Stimulated activated CD4-positive, alpha-beta T cell treated with anti-CD3 and anti-CD28 coated beads, Interleukin-12 subunit alpha, Interleukin-12 subunit beta, amount 100 ng/mL, for 24 hours (primary cell): ENCODE results near the gene PLA2G4D.
A peak's percentile ranks its signal among the peaks of the same experiment; 100 is the strongest.
"Not testable (repeated sequence)": the region's sequence is repeated elsewhere in the genome, so short reads cannot be mapped to it uniquely, and the experiment has no call there.

ENCODE experiments used
- DNase-seq, 2 experiments: peaks; one replicate each; pipeline ENCODE4 v3.0.0-alpha.2; 2020; ENCODE audit warnings: low read depth in 2 of 2

PLA2G4D gene

DNA sequence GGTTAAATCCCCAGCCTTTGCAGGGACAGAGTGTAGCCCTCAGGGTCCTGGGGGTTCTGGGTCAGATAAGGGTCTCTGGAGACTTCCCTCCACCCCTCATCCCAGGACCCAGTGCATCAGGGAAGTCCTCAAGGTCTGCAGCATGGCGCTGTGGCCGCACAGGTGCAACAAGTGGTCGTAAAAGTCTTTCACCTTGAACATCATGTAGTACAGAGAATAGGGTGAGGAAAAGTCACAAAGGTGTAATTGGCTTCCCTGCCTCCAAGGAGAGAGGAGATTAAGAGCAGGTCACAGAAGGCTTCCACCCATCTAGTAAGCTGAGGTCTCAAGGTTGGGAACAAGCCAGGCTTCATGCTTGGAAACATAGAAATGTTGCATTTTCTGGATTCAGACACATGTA, 29.2 kb upstream of the PLA2G4D start:
- DNase-seq, result no peak

DNA sequence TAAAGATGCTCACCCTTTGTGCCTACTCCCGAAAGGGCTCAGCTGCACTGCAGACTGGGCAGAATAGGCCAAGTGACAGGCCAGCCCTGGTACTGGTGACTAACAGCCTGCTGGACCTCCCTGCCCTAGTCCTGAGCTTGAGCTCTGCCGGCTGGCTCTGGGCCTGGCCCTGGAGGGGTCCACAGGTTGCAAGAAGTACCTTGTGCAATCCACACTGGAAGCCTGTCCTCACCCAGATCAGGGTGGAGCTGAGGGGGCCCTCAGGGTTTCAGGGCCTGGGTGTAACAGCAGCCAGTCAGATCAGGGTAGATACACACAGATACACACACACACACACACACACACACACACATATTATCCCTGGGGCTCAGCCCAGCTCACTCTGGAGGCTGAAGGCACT, 27.3 kb upstream of the PLA2G4D start:
- no peak for DNase-seq

DNA sequence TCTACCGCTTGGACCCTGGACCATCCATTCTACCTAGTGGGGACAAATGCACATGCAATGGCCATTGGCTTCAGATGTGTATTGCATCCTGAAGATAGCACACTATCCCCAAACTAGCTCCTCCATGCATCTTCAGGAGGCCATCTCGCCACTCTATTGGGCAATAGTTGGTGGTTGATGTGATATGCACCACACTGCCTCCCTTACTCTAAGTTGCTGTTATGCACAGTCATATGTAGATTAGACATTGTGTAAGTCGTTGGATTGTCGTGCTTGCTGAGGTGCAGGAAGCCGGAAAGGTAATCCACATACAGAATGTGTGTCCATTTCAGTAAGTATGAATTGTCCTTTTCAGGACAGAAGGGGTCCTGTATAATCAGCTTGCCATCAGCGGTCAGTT, 26.7 kb upstream of the PLA2G4D start:
- no peak for DNase-seq

DNA sequence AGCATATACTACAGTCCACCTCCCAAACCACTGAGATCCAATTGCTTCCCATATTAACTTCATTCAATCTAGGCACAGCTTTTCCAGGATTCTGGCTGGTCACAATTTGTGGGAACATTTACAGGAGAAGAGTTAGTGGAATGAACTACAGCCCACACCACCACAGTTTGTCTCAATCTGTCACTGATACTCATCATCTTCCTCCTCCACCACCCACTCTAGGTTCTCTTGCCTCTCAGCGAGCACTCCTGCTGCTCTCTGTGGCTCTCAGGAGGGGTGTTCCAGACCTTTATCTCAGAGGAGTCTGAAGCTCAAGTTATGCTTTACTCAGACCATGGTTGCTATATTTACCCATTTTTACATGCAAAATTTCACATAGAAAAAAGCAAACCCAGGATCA, 25.9 kb upstream of the PLA2G4D start:
- DNase-seq, result no peak

DNA sequence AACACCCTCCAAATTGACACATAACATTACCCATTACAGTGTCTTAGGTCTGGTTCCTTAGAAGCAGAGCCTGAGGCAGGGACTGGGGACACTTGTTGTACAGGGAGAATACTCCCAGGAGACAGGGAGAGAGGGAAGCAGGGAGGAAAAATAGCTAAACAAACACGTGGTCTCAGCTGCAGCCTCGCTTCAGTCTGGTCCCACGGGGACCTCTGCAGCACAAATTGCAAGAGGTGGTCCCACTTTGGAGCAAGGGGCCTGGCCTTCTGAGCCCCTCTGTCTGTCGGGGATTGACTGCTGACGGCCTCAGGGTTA, 25.0 kb upstream of the PLA2G4D start:
- DNase-seq, result no peak

DNA sequence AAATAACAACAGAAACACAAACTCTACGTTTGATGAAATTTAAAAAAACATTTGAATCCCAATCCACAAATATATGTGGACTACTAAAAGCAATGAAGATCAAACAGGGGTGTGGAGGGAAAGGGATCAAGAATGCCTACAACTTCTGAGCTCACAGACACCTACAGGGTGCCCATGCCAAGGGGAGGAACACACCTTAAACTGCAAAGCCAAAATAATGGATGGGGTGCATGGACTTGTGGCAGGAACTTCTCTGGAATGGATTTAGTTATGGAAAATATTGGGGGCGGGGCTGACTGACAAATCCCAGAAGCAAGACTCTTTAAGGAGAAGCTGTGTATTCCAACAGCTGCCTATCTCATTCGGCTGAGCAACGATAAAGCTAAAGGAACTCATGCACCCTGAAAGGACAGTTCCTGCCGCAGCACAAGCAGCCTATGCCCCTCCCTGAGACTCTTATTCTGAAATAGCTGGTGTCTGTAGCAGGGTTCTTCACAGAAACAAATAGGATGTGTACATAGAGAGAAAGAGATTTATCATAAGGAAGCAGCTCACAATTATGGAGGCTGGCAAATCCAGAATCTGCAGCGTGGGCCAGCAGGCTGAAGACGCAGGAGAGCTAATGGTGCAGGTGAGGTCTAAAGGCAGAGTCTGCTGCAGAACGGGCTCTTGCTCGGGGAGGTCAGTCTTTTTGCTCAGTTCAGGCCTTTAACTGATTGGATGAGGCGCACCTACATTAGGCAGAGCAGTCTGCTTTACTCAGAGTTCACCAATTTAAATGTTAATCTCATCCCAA, 24.5 kb upstream of the PLA2G4D start:
- no peak for DNase-seq

DNA sequence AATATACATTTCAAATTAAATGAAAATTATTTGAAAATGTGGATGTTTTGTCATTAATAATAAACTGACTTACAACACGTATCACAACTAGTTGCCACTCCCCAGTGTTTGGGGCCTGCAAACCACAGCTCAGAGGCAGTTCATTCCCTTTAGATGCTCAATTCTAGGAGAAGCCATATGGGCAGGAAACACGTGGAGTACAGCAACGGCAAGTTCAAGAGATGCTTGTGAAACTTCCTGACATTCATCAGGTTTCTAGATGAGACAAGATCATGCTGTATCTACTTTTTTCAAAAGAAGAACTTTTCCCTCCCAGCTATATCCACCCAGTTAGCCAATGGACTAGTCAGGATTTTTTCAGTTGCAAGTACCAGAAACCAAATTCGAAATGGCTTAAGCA, 17.6 kb upstream of the PLA2G4D start:
- no peak for DNase-seq

DNA sequence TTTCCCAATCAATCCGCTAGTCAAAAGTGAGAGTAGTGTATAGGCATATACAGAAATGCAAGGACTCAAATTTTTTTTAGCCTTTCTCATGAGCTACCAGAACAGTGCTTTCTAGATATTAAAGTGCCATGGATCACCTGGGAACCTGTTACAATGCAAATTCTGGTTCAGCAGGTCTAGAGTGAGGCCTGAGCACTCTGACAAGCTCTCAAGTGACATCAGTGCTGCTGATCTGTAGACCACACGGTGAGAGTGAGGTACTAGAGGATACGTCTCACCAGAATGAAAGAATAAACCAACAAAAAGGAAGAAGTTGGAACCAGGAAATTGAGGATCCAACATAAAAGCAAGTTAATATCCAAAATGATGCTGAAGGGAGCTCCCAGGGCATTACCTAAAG, 16.0 kb upstream of the PLA2G4D start:
- DNase-seq, result no peak

DNA sequence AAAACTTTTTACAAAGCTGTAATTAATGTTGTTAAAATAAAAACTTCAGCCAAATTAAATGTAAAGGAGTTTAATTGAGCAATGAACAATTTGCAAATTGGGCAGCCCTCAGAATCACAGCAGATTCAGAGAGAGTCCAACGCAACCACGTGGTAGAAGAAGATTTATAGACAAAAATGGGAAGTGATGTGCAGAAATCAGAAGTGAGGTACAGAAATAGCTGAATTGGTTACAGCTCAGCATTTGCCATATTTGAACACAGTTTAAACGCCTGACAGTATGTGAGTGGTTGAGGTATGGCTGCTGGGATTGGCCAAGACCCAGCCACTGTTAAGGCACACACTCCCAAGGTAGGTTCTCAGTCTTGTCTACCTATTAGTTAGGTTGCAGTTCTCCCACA, 14.4 kb upstream of the PLA2G4D start:
- no peak for DNase-seq

DNA sequence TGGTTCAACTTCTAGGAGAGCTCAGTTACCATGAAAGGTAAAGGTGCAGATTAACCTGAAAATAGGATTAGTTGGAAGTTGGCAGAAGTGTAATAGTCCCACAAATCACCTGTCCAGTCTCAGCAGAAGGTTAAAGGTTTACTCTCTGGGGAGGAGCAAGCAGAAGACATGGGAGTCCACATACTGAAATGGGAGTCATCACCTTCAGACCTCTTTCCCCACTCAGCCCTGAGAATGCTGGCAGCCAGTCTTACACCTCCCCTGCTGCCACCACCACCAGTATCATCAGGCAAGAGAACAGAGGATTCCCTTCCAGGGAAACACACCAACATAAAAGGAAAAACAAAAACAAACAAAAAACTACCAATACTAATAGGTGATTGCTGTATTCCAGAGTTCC, 13.8 kb upstream of the PLA2G4D start:
- DNase-seq, result no peak

DNA sequence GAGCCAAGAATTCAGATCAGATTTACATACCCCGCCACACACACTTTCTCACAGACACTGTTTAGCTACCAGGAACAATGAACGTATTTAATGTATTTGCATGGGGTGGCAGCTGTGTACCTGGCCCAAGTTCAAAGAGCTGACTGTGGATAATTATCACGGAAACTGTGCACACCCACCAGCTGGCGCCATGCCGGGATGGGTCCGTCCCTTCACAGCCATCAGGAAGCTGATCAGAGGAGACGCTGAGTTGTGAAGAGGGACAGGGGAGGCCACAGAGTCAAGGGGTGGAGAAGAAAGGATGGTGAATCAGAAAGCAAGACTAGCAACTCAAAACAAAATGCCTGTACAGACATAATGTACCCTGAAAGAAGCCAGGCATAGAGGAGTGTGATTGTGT, 13.1 kb upstream of the PLA2G4D start:
- DNase-seq, result peak in 1 of 2 experiments; percentile 31

DNA sequence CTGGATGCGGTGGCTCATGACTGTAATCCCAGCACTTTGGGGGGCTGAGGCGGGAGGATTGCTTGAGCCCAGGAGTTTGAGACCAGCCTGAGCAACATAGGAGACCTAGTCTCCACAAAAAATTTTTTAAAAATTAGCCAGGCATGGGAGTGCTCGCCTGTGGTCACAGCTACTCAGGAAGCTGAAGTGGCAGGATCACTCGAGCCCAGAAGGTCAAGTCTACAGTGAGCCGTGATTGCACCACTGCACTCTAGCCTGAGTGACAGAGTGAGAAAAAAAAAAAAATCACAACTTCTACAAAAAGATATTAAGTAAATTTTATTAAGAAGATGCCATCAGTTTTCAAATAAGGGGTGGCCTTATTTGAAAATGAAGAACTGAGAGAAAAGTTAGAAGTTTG, 11.9 kb upstream of the PLA2G4D start:
- no peak for DNase-seq

DNA sequence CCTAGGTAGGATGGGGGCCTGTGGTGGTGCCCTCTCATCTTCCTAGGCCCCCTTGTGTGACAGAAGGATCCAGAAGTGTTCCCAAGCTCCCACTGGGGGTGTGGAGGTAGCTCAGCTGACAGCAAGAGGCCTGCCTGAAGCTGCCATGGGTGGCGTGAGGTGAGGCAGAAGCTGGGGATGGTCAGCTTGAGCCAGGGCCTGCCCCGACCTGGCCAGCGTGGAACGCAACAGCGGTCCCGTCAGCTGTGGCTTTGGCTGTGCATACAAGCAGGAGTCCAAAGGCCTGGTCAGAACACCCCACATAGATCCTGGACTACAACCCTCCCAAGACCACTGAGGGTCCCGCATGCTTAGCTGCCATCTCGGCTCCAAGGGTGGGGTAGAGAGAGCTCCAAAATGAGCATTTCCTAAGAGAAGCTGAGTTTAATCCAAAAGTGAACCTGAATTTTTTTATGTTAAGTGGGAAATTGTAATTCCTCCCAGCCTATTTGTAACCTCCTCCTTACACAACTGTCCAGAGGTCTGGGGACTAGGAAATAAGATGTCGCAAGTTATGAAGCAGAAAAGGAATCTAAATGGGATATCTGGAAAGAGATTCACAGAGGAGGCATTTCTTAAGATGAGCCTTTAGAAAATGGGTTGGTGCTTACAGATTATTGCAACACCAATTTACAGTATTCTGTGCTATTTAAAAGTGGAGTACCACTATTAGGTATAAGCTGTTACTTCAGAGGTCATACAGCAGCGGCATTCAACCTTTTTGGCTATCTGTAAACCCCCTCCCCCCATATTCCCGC, 9.9 kb upstream of the PLA2G4D start:
- no peak for DNase-seq

DNA sequence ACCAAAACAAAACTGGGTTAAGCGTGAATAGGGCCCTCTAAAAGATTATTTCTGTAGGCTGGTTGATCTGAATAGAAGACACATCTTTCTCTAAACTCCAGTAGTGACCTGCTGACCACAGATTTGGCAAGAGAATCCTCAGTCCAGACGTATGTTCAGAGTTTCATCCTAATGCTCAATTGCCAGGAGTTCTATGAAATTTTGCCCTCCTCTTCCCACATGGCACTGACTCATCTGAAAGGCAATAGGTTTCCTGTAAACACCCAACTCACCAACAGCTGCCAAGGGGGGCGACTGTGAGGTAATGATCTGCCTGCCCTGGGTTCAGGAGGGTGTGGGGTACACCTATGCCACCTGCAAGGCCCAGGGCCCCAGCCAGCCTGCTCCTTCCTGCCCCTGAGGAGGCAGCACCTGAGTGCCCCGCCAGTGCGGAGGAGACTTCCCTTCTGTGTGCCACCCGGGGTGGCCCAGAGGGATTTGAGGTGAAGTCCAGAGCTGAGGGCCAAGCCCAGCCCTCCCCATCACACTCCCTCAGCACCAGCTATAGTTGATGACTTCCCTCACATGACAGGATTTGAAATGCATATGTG, 8.4 kb upstream of the PLA2G4D start:
- DNase-seq, result no peak

DNA sequence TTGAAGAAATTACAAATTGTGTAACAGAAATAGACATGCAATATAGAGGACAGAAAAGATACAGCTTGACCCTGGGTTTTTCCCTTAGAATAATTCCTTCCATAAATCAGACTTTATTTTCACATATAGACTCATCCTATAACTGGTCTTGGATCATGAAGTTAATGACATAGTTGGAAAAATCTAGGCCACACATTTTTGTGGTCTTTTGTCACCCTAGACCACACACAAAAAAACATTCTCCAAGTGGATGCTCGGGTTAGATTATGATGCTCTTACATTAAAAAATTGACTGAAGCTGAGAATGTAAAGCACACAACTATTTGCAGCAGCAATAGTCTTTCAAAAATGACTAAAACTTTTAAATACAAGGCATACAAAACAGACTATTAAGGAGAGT, 7.5 kb upstream of the PLA2G4D start:
- no peak for DNase-seq

DNA sequence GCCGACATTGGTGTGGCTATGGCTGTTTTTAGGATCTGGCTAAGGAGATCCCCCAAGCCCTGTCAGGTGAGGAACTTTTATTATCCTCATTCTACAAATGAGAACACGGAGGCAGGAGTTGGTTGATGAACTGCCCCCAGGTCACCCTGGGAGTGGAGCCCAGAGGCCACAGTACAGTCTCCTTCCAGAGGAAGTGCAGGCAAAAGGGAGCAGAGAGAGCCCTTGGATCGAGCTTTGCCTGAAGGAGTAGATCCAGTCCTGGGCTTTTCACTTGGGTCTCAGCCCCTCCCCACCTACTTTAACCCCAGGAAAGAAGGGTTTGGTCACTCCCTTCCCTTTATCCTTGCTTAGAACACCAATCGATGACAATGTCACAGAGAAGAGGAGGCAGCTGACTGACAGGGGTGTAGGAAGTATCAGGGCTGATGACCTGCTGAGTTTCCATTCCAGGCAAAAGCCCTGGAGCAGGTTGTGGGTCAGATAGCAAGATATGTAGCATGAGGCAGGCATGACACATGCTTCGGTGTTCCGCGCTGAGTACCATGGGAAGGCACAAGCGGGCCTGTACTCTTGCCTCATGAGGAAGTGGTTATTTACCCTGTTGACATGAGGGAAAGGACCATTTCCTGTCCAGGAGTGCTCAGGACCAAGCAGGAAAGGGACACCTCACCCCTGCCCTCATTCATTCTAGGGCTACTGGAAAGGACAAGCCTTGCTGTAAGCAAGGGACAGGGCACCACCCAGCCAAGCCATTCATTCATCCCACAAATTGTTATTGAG, 5.8 kb upstream of the PLA2G4D start:
- no peak for DNase-seq

DNA sequence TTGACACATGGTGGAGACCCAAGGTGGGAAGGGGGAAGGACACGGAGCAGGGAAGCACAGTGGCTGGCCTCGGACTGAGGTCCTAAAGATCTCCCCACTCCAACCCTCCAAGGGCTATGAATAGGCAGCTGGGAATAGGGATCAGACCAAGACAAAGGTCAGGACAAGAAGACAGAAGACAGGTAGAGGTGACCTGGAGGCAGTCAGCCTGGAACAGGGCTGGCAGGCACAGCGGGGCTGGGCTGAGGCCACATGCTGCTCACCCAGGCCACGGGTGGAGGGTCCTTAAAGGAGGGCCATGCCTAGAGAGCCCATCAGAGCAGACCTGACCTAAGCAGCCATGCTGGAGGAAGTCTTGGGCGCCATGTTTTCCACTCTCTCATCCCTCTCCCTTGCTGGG, 2.7 kb upstream of the PLA2G4D start:
- no peak for DNase-seq

DNA sequence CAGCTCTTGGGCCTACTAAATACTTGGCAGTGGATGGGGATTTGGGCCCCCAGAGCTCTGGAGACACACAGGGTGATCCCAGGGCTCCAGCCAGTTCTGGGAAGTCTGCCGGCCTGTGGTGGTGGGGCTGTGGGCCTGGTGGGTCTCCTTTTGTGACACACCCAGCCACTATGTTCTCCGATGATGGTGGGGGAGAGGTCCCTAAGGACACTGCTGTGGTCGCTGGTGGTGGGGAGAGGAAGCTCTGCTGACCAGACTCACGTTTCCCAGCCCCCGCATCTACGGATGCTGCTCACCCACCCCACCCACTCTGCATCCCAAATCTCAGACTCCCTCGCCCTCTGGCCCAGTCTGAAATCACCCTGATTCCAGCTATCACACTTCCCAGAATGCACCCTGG, 396 bp downstream of the PLA2G4D start:
- no peak for DNase-seq

DNA sequence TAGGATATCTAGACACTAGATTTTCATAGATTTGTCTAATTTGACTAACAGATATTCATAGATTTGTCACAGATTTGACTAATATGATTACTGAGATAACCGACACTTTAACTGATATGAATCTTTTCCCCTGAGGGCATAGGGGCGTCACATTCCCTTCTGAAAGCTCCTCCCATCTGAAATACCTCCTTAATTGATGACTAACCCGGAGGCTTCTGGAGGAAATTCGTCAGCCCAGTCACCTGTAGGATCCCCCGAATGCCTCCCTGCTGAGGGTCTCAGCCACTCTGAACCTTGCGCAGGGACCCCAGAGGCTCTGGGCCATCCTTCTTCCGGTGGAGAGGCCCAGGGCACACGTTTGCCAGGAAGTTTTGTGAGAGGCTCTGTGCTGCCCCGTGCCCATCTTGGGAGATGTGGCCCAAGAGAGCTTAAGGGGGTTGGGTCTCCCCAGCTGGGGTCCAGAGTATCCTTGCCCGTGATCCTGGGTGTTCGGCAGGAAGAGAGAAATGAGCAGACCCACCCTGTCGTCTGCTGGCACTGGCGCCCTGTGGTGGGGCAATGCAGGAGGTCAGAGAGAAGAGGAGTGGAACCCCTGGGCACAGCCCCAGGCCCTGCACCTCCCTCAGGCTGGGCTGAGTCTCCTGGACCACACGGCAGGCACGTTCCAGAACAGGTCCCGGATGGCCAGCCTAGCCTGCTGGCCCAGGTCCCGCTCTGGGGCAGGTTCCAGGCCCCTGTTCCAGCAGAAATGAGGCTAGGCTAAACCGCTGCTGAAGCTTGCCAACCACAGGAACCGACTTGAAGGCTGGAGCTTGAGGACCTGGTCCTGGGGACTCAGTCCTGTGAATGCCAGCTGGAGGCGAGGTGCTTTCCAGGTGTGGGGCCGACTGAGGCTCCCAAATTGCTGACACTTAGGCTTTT, 1.7 kb downstream of the PLA2G4D start:
- no peak for DNase-seq

DNA sequence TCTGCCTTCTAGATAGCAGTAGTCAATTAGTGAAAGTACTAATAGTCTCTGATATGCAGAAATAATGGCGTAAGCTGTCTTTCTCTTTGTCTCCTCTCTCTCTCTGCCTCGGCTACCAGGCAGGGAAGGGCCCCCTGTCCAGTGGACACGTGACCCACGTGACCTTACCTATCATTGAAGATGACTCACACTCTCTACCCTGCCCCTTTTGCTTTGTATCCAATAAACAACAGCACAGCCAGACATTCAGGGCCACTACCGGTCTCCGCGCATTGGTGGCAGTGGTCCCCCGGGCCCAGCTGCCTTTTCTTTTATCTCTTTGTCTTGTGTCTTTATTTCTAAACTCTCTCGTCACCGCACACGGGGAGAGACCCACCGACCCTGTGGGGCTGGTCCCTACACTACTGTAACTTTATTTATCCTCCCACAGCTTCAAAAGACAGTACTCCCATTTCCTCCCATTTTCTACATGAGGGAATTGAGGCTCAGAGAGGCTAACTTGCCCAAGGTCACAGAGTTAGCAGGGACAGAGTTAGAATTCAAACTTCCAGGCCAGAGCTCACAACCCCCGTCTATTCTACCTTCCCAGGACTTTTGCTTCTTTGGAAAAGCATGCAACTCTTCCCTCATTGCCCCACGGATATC, 2.5 kb downstream of the PLA2G4D start:
- DNase-seq, result not testable (repeated sequence)

DNA sequence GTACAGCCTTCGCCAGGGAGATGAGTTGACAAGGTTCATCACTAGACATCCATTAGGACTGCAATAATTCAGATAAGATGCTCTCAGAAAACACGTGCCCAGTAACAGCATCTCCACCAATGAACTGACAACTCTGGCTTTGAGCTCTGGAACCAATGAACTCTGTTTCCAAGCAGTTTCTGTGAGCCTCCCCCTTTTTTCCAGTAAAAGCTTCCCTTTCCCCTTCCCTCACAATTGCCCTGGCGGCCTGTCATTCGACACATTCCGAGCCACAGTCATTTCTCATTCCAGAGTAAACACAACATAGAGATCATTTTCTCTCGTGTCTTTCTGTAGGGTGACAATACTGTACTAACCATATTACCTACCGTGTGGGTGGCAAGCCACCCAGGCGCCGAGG, 3.6 kb downstream of the PLA2G4D start:
- DNase-seq, result no peak
